ENCODE data around the gene OCA2.

- TF ChIP-seq CTCF (IDR thresholded peaks at IDR 0.05) (no peak), POLR2A (IDR thresholded peaks at IDR 0.05) (no peak)
Measured at GRCh38 chr15:27806396-27806795, 292.7 kb downstream of the OCA2 start.

All from prostate gland (tissue), 2 donors.